Astrocyte of the spinal cord (primary cell): Measurements from ENCODE around the gene KLHL29.

Experiments used
- DNase-seq: peaks from one replicate; pipeline ENCODE4 v3.0.0; 2011; ENCODE audit warnings: low read depth, low spot score
- H3K4me3 ChIP-seq: 2 replicates; pipeline ENCODE4 v1.5.1; 2011; ENCODE audit warnings: low read depth, mild to moderate bottlenecking, low read length, moderate library complexity
- in situ Hi-C: cut with HindIII; loops from 2 replicates; pipeline ENCODE4 v1.10.0; 2017; ENCODE audit warnings: low sequenced_read_pairs
- TF ChIP-seq, protein P1 (sequence below): IDR thresholded peaks from 2 replicates; pipeline ENCODE4 v1.5.1; 2012; ENCODE audit warnings: low read depth, mild to moderate bottlenecking, low read length, inconsistent platforms

KLHL29 gene

DNA sequence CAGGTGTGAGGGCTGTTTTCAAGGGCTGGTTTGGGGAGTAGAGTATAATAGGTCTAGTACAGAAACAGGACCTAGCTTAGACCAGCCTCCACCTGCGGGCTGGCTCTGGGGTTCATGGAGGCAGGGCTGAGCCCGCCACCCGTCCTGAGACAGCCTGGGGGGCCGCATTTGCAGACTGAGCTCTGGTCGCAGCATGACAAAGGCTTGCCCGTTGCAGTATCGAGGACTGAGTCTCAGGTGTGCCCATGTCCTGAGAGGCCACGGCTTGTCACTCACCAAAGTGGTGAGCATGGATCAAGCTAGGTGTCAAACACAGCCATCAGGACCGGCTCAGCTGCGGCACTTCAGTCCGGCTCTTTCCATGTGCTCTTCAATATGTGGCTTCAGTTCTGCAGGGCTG, 144.7 kb downstream of the KLHL29 start:
- H3K4me3 ChIP-seq: no peak overlapping the region
- in situ Hi-C loops: no loop called here
- TF ChIP-seq, protein P1, sequence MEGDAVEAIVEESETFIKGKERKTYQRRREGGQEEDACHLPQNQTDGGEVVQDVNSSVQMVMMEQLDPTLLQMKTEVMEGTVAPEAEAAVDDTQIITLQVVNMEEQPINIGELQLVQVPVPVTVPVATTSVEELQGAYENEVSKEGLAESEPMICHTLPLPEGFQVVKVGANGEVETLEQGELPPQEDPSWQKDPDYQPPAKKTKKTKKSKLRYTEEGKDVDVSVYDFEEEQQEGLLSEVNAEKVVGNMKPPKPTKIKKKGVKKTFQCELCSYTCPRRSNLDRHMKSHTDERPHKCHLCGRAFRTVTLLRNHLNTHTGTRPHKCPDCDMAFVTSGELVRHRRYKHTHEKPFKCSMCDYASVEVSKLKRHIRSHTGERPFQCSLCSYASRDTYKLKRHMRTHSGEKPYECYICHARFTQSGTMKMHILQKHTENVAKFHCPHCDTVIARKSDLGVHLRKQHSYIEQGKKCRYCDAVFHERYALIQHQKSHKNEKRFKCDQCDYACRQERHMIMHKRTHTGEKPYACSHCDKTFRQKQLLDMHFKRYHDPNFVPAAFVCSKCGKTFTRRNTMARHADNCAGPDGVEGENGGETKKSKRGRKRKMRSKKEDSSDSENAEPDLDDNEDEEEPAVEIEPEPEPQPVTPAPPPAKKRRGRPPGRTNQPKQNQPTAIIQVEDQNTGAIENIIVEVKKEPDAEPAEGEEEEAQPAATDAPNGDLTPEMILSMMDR: no peak
- DNase-seq: no peak

DNA sequence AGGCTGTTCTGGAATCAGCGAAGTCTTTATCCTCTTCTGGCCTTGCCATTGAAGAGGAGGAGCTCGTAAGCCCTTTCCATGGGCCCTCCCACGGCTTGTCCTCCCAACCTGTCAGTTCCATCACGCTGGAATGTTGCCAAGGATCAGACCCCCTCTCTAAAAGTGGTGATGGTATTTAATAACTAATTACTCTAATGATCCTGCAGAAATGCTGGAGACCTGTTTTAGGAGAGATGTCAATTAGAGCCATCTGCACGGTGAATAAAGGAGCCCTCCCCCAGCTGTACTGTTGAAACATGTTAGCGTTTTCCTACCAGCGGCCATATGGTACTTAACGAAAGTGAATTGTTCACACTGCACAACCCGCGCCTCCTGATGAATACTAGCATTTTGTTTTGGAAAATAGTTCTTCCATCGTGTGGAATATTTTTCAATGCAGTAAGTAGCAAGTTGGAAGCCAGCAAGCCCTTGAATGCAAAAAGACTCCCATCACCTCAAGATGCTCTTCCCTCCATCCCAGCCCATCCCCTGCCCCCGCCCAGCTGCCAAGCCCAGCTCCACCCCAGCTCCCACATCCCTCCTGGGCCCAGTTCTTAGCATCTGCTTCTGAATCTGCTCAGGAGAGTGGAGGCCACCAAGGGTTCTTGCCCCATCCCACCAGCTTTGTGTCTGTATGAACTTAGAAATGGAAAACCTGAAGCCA, 145.4 kb downstream of the KLHL29 start:
- DNase-seq: no peak
- TF ChIP-seq, protein P1: no peak
- no peak overlapping the region for H3K4me3 ChIP-seq
- in situ Hi-C loops: no loop called here

DNA sequence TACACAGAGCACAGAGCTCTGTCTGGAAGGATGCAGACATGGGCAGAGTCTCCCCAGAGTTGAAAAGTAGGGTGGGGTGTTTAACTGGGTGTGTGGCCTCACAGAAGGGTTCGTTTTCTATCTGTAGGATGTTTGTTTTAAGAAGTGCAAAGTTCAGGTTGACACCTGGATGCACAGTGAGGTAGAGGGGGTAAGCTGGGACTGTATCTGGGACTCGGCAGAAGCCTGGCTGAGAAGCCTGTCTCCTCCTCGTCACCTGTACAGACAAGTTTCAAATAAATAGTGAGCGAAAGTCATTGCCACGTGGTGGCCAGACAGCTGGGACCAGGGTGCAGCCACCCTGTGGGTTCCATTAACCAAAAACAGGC, 145.9 kb downstream of the KLHL29 start:
- in situ Hi-C loops: no loop called here
- no peak overlapping the region for H3K4me3 ChIP-seq
- DNase-seq: no peak
- TF ChIP-seq, protein P1: no peak

DNA sequence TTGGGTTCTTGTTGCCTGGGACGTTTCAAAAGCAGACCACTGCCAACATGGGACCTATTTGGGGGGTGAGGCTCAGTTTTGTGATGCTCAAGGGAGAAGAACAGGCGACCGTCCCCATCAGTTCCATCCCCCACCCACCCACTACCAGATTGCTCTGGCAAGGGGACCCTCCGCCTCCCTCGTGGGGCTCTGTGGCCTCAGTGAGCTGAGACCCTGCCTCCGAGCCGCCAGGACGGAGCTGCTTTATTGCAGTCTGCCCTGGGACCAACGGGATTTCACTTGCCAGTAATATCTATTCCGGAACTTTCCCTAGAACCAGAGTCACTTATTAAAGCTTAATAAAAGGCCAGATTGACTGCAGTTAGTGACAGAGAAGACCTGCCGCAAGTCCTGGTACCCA, 146.3 kb downstream of the KLHL29 start:
- no peak overlapping the region for H3K4me3 ChIP-seq
- no peak for DNase-seq
- in situ Hi-C loops: no loop called here
- TF ChIP-seq, protein P1: no peak

DNA sequence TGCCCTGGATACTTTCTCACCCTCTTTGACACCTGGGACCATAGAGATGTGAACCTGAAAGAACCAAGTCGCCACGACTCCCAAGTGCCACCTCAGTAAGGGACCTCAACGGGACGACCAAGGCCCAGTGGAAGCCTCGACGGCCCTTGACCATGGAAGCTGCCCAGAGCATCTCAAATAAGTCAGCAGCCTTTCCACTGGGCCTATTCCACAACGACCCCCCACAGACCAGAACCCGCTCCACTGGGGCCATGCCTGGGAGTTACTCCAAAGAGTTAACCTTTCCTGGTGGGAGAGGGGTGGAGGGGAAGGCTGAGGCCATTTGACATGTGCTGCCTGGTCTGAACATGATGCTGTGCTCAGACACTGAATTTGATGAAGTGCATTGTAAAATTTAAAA, 146.9 kb downstream of the KLHL29 start:
- in situ Hi-C loops: no loop called here

DNA sequence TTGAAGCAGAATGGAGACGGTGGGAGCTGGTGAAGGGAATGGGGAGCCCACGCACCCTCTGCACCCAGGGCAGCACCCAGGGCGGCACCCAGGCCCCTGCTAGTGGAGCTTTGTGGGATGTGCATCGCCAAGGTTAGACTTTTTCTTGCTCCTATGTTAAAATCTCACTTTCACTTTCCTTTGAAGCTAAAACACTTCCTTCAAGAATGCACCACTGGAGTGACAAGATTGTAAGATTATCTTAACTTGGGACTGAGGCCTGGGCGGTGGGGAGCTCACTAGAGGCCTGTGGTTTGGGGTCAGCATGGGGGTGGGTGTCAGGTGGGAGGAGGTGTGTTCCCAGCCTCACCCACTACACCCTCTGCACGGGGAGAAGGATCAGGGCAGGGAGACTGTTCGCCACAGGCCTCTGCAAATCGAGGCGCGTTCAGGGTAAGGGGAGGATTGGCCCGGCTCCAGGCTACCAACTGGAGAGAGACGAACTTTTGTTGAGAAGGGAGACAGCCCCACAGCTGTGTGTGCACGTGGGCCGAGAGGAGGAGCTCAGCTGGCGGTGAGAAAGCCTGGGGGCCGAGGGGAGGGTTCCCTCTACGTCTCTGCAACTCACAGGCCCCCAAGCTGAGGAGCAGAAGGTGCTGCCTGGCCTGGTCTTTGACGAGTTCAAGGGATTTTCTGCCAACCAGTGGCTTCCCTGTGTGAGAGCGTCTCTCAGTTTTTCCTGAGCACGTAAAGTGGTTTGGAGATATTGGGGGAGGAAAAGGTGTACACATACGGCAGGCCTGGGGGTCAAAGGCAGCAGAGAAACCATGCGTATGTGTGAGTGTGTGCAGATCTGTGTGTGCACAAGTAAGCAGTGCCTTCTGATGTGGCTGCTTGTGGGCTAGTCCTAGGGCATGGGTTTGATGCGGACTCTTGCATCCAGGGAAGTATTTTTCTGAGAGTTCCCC, 147.7 kb downstream of the KLHL29 start:
- no peak for DNase-seq
- in situ Hi-C loops: no loop called here
- no peak overlapping the region for H3K4me3 ChIP-seq
- TF ChIP-seq, protein P1: no peak

More for the DNA sequence above, 146.9 kb downstream of the KLHL29 start:
- TF ChIP-seq, protein P1: no peak
- no peak for DNase-seq
- H3K4me3 ChIP-seq: no peak overlapping the region
